HG03432 (cell line): Measurements from ENCODE around the gene SERPINB5.

Source experiments
- ATAC-seq: cut with Tn5 transposase; IDR thresholded peaks from one replicate; pipeline ENCODE4 v1.9.1; 2021; ENCODE audit warnings: mild to moderate bottlenecking, moderate library complexity; ENCODE audit not compliant: unreplicated experiment

The SERPINB5 gene

DNA sequence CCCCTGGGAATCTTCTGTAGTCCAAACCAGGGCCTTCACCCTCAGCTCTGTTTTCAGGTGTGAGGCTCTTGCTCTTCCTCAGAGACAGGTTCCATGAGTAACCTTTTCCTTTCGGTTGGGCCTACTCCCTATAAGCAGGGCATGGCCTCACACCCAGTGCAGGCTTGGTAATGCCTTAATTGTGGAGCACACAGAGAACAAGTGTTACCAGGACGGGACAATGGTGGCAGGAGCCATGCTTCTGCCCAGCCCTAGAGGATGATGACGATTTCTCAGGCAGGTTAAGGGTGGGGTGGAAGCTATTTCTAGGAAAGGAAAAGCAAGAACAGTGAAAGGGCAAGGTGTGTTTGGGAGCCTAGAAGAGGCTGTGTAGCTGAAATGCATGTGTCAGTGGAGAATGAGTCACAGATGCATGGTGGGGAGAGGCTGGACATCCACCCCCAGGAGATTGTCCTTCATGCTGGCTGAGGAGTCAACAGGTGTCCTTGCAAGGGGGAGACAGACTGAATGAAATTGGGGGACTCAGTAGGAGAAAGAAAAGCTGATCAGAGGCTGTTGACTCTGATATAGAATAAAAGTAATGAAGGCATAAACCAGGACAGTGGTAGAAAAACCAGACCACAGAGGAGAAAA, 43.4 kb downstream of the SERPINB5 start:
- ATAC-seq, result no peak

DNA sequence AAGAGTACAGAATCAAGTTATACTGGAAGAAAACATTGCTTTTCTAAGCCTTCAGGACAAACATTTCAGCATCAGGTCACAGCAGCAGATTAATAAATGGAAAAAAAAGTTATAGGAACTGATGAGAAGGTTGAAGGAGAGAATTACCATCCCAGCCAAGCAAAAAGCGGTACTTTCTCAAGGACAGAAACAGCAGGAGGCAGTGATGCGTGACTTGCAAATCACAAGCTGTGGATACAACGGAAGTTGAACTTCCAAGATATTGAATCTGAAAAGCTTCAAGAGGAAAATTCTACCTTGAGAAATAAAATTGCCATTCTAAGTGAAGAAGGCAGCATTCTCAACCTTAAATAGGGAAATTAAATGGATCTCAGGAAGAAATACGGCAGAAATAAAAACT, 46.9 kb downstream of the SERPINB5 start:
- no peak for ATAC-seq

DNA sequence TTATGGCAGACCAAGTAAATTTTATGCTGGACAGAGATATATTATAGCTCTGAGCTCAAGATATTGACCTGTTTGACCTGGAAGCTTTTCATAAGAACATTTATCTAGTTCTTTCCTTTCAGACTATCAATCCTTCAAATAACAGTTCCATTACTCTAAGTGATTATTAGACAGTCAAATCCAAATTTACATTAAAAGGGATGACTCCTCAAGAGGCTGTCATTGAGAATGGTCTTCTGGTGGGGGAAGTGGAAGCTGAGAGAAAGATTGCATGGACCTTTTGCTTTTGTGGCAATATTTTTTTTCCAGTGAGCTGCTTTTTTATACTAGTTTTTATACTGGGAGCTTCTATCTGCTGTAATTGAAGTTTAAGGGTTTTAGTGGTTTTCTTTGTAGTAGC, 50.5 kb downstream of the SERPINB5 start:
- ATAC-seq, result no peak

DNA sequence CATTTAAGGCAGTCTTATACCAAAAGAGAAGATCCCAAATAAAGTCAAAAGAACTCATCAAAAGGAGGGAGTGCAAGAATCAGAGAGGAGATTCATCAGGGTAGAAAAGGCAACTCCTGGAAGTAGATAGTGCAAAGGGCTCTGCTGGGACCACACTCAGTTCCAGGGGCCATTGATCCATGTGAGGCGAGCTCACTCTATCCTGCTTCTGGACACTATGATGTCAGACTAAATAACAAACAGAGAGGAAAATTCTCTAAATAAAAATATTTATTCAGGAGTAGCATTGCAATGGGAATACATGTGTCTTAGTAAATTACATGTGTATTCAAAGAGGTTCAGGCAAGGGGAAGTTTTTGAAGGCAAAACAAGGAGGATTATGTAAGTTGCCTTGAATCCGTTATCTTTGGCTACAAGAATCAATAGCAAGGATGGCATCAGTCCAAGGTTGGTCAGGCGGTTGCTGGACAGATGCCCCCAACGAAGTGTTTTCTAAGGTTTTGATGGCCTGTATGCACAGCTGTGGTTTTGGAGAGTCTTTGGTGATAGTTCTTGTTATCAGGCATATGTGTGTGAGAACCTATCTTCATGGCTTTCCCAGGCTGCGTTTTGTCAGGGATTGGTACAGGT, 52.2 kb downstream of the SERPINB5 start:
- no peak for ATAC-seq

DNA sequence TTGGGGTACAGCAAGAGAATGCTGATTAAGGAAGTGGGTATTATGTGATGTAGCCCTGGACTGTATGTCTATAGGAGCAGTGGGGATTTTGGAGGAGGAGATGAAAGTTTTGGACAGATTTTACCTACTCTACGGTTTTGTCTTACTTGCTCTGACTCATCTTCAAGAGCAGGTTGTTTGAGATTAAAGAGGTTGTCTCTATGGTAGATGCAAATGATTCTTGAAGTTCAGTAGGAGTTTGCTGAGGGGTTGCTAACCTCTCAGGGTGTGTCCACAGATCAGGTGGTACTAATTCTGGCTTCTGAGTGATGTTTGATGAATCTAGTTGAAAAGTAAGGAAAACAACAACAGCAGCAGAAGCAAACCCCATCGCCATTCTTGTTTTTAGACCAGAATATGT, 55.7 kb downstream of the SERPINB5 start:
- peak; percentile 51 for ATAC-seq

DNA sequence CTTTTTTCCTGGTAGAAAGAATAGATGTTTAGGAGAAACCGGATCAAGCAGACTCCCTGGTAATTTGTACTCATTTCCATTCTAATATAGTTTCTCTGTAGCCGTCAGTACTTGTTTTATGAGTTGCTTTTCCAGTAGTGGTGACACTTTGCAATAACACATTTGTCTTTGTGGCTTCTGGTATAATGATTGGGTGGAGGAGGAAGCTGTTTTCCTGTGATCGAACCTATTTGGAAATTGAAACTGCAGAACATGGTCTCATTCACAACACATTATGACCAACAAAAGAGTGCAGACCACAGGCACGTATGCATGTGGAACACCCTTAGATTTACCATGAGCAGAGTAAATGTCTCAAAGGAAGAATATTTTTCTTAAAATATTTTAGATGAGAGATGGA, 57.9 kb downstream of the SERPINB5 start:
- ATAC-seq, result peak; percentile 73

DNA sequence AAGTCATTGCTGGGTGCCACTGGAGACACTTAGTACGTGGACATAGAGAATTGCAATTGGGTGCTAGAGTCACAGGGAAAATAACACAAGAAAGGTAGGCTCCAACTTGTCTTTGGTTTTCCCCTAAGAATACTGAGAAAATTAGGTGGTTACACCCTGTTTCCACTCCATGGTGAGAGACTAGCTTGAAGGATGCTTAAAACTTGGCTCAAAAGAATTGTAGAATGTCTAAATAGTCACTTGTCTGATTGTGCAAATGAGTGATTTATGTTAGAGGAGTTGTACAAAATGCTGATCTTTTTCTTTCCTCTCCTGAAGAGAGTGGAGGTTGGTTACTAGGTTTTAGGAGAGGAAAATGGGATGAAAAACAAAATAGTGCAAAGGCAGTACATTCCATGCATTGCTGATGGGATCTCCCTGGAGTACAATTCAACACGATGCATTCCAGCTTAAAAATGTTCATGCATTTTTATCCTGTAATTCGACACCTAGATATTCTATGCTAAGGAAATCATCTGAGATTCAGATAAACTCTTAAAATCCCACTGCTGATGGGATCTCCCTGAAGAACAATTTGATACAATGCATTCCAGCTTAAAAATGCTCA, 63.2 kb downstream of the SERPINB5 start:
- ATAC-seq, result no peak

DNA sequence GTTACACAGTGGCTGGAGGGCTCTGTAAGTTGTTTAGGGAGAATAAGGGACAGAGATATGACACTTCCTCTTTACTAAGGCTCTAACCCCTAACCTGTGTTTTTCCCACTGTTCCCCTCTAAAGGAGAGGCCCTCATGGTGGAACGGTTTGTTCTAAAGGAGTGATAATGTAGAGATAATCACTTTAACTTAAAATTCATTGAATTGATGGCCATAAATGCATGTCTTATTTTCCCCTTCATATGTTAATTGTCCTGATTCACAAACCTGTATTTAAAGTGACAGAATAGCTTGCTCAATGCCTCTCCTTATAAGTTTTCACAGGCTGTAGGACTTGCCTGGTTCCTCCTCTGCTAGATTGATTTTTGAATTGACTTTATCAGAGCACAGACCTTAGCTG, 65.3 kb downstream of the SERPINB5 start, which contains the start of gene SERPINB12:
SERPINB12 (plus strand) TSS at position 301 of the 400 bp plus-strand sequence. CDS start 13,791 bp downstream, outside the sequence.
- no peak for ATAC-seq

DNA sequence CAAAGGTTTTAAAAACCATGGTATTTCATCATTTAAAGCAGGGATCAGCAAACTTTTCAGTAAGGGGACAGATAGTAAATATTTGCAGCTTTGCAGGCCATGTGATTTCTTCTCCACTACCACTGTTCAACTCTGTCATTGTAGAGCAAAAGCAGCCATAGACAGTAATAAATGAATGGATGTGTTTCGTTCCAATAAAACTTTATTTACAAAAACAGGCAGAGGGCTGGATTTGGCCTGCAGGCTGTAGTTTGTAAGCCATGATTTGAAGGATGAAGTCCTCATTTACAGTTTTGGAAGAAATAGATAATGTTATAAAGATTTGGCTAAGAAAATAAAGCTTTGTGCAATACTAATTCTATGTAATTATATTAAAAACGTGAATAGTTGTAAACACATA, 67.3 kb downstream of the SERPINB5 start:
- ATAC-seq, result no peak

DNA sequence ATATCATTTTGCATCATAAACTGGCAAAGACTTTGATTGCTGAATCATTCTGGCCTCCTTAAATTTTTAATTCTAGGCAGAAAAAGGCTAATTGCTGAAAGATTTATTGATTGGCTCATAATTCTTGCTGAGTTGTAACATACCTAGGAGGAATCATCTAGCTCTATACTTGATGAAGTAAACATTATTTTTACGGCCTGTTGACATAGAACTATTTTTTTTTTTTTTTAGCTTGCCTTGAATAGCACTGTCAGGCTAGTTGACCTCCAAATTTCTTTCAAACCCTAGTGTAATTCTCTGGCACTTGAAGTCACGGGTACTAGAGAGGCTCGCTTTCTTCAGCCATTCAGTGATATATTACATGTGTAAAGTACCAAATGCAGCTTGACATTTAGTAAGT, 68.2 kb downstream of the SERPINB5 start:
- ATAC-seq, result no peak

DNA sequence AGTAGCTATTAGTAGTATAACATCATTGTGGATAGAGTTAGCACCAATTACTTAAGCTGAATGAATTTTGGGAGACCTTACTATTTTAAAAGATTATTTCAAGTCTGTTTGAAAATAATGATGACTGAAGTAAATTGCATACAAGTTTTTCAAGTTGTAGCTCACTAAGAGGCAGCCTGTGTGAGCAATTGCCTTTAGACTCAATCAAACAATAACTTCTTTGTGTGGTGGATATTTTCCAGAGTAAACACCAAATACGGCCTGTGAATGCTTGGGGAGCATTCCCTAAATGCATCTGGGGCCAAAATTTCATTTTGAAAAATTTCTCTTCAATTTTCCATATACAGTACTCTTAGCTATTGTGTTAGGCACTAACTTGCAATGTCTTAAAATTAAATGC, 73.3 kb downstream of the SERPINB5 start:
- no peak for ATAC-seq

DNA sequence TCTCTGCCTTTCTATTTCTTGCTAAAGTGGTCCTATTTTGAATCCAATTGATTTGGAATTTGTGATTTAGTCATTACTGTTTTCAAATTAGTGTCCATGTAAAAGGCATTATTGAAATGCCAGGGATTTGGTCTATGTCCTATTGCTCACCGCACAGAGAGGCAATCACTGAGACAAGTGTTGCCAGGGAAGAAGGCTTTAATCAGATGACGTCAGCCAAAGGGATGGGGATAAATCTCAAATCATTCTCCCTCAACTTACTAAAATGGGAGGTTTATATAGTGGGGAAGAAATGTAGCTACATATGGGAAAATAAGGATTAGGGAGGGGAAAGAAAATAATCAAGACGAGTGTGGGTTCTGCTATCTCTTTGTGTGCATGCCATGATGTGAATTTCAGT, 75.0 kb downstream of the SERPINB5 start:
- ATAC-seq, result no peak

DNA sequence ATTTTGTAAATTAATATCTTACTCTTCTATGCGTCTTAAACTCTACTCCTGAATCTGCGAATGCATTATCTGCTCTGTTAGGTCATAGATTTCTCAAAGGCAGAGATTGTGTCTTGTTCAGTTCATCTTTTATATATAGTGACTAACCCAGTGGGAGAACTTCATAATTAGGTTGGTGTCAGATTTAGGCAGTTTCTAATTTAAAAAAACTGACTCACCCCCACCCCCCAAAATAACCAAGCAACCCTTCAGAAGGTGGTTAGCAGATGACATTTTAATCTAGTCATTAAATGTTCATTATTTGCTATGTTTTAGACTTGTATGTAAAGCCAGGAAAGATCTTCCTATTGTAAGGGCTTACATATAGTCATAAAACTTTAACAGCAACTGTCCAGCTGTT, 75.8 kb downstream of the SERPINB5 start:
- no peak for ATAC-seq

DNA sequence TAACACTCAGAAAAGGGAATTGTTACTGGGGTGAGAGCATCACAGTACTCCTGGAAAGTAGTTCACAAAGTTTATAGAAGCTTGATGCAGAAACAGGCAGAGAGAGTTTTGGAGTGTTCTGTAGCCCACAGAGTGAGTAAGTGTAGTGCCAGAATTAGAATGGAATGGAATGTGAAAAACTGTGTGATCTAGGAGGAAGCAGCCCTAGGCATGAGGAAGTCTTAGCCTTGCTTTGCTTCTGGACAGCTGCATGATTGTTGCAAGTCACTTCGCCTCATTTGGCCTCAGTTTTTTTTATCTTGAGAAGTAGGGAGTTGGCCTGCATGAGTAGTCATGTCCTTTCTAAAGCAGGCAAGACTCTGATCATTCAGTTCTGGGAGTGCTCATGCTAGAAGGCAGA, 76.3 kb downstream of the SERPINB5 start:
- ATAC-seq, result peak; percentile 24
